HG03175 (cell line): Measurements from ENCODE around the gene ACBD7.

ENCODE experiments used
- ATAC-seq: cut with Tn5 transposase; IDR thresholded peaks from one replicate; pipeline ENCODE4 v1.9.1; 2021; ENCODE audit warnings: mild to moderate bottlenecking, moderate library complexity; ENCODE audit not compliant: unreplicated experiment

ACBD7 gene

DNA sequence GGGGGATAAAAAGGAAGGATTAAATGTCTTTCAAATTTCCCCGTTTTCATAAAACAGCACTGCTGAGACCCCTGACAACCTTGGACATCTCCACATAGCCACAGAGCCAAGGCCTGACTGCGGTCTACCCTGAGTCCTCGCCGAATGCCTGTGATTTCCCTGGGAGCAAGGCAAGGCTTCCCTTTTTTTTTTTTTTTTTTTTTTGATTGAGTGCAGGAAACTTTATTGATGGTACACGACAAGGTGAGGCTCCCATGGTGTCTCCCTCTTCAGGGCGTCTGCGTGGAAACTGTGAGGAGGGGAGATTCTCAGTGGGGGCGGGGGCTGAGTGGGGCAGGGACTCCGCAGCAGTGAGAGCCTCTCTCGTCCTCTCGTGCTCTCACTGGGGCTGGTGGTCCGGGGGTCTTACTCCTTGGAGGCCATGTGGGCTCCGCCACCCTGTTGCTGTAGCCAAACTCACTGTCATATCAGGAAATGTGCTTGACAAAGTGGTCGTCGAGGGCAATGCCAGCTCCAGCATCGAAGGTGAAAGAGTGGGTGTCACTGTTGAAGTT lies 4.4 kb upstream of the ACBD7 start:
- ATAC-seq = no peak

DNA sequence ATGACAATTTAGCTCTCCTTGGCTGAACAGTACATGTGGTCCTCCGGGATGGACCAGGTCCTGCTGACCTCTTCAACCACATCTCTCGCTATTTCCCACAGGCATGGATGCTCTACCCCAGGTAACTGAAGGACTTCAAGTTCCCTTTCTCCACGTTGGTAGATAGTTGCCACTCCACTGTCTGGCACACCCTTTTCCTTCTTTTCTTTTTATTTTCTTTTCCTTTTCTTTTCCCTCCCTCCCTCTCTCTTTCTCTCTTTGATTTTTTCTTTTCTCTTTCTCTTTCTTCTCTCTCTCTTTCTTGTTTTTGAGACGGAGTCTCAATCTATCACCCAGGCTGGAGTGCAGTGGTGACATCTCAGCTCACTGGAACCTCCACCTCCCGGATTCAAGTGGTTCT lies 2.8 kb upstream of the ACBD7 start:
- no peak for ATAC-seq

DNA sequence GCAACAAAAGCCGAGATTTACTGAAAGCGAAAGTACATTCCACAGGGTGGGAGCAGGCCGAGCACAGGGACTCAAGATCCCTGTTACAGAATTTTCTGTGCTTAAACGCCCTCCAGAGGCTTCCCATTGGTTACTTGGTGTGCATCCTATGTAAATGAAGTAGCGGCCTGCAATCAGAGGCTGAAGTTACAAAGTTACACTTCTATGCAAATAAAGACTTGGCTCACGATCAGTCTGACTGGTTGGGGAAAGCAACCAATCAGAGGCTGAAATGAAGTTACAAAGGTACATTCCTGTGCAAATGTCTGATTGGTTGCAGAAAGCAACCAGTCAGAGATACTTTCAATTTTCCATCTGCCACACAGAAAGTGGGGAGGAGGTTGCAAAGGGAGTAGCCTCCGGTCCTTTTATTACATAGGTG lies 4.1 kb downstream of the ACBD7 start:
- no peak for ATAC-seq

DNA sequence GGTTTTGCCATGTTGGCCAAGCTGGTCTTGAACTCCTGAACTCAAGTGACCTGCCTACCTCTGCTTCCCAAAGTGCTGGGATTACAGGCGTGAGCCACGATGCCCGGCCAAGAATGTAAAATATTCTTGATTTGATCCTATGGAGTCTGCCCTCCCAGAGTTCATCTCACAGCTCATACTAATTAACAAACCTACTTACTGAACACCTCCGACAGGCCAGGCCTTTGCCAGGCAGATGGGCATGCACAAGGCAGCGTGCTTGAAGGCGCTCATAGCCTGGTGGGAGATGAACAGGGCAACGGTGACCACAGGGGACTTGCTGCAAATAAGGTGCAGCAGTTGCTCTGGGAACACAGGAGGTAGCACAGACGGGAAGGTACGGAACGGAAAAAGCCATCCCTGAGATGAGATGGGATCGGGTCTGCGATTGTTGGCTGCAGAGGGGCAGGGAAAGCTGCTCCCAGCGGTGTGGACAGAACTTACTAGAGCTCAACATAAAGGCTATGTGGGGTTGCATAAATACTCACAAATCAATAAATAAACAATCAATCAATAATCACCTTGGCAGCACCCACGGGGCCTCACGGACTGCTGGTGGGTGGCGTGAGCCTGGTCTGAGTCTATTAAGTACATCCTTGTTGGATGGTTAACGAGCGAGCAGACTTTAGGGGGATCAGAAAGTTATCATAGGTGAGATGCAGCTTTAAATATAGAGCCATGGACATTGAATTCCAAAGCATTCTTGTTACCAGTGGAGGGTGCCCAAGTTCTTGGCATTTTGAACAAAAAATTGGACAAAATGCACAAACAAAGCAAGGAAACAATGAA lies 4.7 kb downstream of the ACBD7 start:
- ATAC-seq = no peak

DNA sequence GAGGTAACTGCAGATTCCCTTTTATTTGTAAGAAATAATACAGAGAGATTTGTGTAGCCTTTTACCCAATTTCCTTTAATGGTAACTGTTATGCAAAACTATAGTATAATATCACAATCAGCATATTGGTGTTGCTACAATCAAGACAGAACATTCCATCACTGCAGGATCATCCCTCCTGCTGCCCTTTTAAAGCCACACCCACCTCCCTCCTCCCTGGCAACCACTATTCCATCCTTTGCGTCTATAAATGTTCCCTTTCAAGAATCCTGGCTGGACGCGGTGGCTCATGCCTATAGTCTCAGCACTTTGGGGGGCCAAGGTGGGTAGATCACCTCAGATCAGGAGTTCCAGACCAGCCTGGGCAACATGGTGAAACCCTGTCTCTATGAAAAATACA lies 13.2 kb downstream of the ACBD7 start:
- ATAC-seq = no peak

DNA sequence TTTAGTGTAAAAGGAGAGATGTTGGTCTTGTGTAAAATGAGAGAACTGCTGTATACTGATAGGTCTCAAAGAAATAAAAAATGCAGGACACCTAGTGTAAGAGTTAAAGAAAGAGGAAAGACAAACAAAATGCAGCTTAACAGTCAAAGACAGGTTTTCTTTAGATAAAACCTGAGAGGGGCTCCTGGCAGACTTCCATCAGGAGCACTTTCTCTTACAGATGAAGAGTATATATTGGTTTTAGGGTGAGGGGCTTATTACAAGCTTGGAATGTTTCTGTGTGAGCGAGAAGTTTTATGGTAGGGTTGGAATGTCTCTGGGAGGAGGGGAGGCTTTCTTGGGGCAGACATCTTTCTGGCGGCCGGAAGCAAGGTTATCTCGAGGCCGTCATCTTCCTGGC lies 16.2 kb downstream of the ACBD7 start:
- ATAC-seq = no peak

DNA sequence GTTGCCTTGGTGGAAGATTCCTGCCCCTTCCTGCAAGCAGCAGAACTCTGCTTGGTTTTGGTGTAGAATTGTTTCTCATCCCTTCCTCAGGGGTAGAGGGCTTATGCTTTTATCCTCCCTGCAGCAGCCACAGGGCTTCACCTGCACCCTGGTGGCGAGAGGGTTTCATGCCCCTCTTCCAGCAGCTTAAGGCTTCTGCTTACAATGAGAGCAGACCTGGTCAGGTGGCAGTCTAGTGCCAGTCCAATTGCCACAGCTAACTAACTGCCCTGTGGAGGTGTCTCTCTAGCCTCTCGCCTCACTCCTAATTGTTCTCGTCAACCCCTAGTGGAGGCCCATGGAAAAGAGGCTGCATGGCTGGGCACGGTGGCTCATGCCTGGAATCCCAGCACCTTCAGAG lies 19.3 kb downstream of the ACBD7 start:
- ATAC-seq = no peak

DNA sequence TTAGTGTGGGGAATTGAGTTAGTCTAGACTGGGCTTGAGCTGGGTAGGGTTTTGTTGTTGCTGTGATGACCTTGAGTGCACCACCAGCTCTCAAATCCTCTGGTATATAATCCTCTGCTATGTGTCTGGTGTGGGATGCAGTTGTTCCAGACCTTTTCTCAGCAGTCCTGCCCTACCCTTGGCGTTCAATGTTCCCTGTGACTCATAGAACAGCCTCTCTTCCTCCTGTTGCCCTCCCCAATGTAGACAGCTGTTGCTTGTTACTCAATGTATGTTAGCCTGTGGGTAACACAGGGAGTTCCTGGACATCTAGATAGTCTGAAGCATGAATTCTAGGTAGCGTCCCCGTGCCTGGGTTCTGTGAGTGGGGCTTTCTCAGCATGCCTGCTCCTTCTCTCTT lies 19.8 kb downstream of the ACBD7 start:
- no peak for ATAC-seq

DNA sequence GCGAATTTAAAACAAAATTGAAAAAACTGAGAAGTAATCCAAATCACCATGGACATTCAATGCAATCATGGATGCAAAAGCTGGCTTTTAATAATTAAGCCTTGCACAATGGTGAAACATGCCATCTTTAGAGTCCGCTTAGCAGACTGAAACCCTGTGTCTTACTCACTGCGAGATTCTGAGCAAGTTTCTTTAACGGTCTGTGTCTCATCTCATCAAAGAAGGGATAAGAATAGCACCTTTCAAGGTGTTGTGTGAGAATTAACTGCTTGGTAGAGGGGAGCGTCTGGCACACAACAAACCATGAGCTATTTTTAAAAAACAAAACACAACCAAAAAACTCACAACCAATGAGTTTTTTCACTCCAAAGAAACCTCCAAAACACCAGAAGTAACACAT lies 21.4 kb downstream of the ACBD7 start:
- ATAC-seq = peak; percentile 93

DNA sequence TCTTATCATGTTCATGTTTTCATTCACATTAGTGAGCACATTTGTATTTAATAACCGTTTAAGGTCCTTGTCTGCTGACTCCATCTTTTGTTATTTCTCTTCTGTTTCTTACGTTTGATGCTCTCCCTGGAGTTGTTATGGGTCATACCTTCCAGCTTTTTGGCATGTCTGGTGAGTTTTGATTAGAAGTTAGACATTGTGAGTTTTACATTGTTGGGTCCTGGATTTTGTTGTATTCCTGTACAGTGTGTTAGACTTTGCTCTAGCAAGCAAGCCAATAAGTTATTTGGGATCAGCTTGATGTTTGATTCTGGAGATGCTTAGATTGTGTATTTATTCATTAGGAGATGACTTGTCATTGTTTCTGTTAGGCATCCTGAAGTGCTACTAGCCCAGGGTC lies 27.9 kb downstream of the ACBD7 start:
- ATAC-seq = no peak

DNA sequence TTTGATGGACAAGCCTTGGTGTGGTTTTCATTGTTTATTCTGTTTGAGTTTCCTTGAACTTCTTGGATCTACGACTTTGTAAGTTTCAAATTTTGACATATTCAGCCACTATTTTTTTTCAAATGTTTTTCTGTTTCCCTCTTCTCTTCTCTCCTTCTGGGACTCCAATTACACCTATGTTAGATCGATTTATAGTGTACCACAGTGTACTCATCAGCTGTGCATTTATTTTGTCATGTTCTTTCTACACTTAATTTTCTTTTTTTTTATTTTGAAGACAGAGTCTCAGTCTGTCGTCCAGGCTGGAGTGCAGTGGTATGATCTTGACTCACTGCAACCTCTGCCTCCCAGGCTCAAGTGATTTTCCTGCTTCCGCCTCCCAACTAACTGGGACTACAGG lies 28.7 kb downstream of the ACBD7 start:
- no peak for ATAC-seq

DNA sequence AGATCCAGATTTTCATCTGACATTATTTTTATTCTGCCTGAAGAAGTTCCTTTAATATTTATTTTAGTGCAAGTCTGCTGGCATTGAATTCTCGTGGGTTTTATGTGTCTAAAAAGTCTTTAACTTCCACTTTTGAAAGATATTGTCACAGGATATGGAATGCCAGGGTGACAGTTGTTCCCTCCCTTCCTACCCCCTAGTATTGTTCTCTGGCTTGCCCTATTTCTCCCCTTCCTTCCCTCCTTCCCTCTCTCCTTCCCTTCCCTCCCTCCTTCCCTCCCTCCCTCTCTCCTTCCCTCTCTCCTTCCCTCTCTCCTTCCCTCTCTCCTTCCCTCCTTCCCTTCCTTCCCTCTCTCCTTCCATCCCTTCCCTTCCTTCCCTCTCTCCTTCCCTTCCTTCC lies 29.9 kb downstream of the ACBD7 start:
- no peak for ATAC-seq

DNA sequence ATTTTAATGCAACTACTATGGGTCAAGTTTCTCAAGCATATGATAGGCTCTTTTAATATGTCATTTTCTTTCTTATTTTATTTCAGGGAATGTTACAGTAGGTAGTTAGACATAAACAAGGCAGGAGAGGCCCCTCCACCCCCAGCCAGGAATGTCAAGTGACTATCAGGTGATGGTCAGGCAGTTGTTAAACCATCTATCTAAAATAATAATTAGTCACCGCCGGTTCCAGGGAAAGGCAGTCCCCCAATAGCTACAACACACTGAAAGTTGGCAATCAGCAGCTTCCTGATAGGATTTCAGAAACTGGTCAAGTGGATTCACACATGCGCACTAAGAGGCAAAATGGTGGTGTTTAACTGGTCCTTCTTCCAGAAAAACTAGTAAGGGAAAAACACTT lies 35.5 kb downstream of the ACBD7 start:
- ATAC-seq = no peak

DNA sequence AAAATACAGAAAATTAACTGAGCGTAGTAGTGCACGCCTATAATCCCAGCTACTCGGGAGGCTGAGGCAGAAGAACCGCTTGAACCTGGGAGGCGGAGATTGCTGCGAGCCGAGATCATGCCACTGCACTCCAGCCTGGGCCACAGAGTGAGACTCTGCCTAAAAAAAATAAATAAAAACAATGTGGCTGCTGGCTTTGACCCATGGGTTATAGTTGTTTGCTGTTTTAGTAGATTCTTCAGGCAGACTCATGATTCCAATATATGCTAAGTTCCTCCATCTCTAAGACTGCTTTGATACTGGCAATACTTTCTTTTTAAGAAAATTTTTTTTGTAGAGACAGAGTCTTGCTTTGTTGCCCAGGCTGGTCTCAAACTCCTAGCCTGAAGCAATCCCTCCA lies 36.5 kb downstream of the ACBD7 start:
- ATAC-seq = no peak

DNA sequence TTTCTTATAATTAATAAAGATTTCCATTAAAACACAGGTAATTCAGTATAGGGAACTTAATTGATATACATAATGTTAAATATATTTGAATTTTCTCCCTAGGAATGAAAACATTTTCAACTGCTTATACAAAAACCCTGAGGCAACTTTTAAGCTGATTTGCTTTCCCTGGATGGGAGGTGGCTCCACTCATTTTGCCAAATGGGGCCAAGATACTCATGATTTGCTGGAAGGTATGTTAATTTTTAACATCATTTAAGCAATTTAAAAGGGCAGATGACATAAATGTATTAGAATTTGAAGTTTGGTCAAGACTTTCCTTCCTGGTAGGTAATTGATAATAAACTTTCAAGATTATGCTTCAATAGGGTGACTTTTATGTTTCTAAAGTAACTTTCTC lies 39.0 kb downstream of the ACBD7 start:
- ATAC-seq = no peak

DNA sequence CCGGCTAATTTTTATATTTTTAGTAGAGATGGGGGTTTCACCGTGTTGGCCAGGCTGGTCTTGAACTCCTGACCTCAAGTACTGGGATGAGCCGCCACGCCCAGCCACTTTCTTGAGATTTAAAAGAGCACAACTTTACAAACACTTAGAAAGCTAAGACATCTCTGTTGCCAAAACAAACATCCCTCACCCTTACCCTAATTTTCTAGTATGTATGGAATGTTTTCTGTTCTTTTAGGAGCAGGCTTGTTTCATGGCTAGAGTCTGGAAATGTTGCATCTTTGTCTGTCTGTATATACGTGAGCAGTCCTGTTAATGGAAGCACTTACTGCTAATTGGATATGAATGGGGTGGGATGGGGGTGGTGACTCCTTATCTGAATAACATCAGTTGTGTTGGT lies 42.0 kb downstream of the ACBD7 start:
- ATAC-seq = no peak

DNA sequence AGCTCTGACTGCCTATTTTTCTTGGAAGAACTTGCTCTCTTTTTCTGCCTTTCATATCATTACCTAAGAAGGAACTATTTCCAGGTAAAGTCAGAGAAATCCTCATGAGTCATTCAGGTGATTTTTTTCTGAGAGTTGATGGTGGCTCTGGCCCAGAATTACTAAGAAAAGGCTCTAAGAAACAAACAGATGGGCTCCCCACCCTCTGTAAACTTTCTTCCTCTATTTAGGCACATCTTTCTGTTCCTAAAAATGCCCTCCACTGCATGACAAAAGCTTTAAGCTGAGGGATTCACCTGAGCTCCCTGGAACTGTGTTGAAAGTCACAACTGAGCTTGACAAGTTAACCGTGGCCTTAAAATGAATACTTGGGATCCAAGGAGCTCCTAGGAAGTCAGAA lies 43.2 kb downstream of the ACBD7 start:
- no peak for ATAC-seq

DNA sequence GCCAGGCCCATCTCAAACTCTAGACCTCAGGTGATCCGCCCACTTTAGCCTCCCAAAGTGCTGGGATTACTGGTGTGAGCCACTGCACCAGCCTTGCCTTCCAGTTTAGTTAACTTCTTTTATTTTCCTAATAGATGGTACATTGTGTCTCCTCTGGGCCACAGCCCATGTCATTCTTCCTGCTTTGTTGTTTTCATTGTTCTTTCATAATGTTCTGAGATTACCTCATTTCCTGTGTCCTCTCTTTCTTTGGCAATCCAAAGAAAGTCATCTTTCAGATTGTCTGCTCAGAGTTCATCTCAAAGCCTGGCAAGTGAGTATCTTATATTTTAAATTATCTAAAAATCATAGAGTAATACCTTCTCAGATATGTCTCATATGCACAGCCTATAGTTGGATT lies 44.9 kb downstream of the ACBD7 start, which contains the start of gene OLAH:
OLAH (plus strand) TSS at position 270 of the 400 bp plus-strand sequence. CDS start 3,346 bp downstream, outside the sequence.
- no peak for ATAC-seq

DNA sequence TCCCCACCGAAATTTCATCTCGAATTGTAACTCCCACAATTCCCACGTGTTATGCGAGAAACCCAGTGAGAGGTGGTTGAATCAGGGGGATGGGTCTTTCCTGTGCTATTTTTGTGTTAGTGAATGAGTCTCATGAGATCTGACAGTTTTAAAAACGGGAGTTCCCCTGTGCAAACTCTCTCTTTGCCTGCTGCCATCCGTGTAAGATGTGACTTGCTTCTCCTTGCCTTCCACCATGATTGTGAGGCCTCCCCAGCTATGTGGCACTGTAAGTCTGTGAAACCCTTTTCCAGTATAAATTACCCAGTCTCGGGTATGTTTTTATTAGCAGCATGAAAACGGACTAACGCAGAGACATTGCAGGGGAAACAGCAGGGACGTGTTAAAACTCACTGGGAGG lies 50.2 kb downstream of the ACBD7 start:
- no peak for ATAC-seq

DNA sequence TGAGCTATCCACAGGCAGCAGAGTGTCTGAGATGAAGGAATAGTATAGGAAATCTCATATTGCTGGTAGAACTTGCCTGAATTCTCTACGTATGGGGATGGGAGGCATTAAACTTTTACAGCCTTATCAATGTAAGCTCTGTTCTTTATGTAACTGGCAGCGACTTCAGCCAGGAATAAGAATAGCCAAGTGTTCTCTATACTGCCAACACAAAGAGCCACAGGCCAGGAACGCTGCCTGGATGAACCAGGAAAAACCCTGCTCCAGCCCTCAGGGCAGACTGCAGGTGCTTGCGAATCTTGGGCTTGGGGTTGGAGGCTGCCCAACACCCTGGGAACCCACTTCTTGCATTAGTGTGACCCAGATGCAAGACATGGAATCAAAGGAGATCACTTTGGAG lies 50.9 kb downstream of the ACBD7 start:
- ATAC-seq = no peak

DNA sequence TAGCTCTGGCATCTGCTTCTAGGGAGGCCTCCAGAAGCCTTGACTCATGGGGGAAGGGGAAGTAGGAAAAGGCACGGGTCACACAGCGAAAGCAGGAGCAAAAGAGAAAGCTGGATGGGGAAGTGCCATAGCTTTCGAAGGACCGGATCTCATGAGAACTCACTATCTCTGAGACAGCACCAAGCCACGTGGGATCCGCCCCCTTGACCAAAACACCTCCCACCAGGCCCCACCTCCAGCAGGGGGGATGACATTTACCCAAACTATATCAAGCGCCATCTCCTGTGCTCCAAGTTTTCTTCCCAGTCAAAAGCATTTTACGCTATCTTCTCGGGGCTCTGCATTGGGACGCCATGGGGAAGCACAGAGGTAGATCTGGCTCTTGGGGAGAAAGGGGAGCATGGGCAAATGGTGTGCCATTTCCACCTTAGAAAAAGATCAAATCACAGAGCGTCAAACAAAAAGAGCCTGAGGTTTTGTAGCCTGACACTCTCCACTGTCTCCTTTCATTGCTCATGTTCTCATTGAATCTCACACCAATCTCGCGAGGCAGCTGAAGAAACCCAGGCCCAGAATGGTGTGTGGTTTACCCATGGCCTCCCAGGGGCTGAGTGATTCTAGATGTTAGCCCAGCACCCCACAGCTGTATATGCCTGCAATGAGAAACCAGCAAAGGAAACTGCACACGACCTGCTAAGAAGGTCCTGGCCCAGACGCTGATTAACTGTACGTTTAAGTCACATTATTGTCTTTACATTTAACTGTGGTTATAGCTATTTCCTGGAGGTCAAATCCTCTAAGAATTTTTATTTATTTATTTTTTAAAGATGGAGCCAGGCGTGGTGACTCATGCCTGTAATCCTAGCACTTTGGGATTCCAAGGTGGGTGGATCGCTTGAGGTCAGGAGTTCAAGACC lies 52.9 kb downstream of the ACBD7 start:
- ATAC-seq = no peak

DNA sequence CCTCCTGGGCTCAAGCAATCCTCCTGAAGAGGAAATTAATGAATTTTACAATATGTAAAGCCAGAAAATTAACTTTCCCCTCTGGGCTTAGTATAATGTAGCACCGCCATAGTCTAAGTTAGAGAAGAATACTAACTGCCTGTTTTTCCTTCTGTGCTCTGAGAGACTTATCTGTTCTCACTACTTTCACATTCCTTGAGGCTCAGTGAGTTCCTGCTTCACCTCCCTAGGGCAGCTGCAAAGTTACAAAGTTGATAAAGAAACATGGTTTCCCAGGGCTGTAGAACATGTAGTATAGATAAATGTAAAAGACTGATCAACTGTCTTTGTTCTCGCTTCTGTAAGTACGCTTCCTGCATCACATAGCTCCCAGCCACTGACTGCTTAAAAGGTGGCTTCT lies 60.8 kb downstream of the ACBD7 start:
- ATAC-seq = no peak
